EH (cell line): Measurements from ENCODE around the gene ARSJ.

Experiments used
- DNase-seq: peaks from one replicate; pipeline ENCODE4 v3.0.0-alpha.2; 2015; ENCODE audit warnings: low read depth

The ARSJ gene

DNA sequence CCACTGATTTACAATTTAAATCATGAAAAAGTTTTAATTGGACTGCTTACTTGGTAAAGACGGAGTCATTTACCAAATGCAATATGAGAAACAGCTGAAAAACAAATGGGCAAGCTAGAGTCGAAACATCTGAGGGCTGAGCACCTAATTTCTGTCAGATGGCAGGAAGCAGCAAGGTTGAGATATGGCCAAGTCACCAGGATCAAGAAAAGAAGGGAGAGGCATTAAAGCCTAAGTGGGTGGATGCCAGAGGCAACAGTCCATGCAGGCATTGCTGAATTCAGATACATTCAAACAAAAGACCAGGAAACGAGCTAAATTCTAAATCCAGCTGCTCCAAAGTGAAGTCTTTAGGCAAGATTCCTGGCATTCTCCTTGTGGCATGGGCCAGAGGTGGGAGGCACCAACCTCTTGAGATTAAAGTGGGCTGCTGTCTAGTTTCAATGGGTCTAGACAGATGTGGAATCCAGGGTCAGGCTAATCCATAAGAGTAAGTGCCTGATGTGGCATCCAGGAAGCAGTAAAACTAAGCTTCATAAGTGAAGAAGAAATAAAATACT, 8.0 kb upstream of the ARSJ start:
- no peak for DNase-seq

DNA sequence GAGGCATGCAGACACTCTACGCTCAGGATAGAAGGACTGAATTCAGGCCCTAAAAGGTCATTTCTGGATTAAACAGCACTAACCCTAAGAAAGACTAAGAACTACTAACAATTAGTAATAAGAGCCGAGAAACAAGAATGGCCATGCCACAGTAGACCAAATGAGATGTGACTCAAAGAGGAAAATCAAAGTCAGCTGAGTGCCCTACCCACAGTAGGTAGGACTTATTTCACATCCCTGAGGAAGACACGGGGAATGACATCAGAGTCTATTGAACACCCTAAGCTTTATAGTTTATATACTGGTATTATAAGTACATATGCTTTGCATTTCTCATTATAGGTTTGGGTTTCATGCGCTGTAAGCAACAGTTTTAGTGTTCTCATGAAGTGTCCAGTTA, 2.7 kb upstream of the ARSJ start:
- no peak for DNase-seq

- DNase-seq = no peak
Measured at GRCh38 chr4:113981591-113981990, 2.1 kb upstream of the ARSJ start.

DNA sequence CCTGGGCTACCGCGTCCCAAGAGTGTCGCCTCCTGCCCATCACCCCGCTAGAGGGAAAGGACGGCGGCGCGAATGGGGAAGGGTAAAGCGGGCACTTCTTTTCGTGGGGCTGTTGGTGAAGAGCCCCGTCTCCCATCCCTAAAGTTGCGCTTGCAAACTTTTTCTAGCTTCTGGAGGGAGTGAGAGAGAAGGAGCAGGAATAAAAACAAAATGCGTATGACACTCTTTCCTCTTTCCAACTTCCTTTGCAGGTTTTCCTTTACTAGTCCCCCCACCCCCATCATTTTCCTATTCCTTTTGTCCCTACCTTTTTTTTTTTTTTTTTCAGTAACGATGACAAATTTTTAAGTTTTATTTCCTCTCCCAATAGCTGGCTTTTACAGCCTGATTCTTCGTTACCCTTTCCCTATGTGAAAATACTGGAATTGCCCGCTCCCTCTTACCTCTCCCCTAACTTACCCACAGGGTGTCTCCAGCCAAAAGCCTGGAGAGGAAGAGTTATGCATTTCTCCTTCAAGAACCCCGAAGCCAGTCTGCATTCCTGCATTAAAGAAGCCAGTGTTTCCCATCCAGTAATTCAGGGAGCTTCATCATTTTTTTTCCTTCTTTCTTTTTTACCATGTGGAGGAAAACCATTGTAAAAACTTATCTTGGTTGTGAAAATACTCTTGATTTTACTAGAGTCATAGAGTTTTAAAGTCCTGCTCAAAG, 613 bp upstream of the ARSJ start:
- peak; percentile 73 for DNase-seq

- DNase-seq = peak; percentile 54
Measured at GRCh38 chr4:113978561-113979147, 793 bp downstream of the ARSJ start.

GRCh38 chr4:113978105-113978504, 1.3 kb downstream of the ARSJ start:
- no peak for DNase-seq

- DNase-seq = peak; percentile 51
Measured at GRCh38 chr4:113977526-113977855, 2.0 kb downstream of the ARSJ start.

GRCh38 chr4:113976741-113977525, 2.5 kb downstream of the ARSJ start:
- DNase-seq = peak; percentile 45

GRCh38 chr4:113975578-113975977, 3.9 kb downstream of the ARSJ start:
- DNase-seq = peak; percentile 39

DNA sequence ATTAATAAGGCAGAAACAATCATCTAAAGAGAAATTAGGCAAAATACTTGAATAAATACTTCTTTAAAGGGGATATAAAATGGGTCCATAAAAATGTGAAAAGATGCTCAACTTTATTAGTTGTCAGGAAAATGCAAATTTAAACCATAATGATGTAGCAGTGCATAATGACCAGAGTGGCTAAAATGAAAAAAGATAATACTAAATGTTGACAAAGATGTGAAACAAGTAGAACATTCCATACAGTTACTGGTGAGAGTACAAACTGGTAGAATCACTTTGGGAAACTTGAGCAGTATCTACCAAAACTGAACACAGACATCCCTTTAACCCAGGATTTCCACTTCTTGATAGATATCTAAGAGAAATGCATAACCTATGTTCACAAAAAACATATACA, 5.0 kb downstream of the ARSJ start:
- DNase-seq = no peak

GRCh38 chr4:113973345-113973744, 6.1 kb downstream of the ARSJ start:
- no peak for DNase-seq

DNA sequence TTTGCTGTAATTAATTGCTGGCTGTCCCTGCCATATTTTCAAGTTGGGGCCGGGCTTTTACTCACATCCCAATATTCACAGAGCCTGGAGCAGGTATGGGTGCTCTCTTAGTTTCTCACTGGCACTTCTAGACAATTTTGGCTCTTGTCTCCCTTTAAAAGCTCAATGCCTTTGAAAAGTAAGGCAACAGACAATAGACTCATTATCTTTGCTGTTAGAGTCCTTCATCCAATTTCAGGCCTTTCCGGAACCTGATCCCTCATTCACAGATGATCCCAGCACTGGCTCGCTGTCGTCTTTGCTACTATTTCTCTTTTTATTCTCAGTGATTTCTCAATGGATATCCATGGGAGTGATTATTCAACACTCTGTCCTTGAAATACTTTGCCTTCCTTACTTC, 6.7 kb downstream of the ARSJ start:
- DNase-seq = no peak

DNA sequence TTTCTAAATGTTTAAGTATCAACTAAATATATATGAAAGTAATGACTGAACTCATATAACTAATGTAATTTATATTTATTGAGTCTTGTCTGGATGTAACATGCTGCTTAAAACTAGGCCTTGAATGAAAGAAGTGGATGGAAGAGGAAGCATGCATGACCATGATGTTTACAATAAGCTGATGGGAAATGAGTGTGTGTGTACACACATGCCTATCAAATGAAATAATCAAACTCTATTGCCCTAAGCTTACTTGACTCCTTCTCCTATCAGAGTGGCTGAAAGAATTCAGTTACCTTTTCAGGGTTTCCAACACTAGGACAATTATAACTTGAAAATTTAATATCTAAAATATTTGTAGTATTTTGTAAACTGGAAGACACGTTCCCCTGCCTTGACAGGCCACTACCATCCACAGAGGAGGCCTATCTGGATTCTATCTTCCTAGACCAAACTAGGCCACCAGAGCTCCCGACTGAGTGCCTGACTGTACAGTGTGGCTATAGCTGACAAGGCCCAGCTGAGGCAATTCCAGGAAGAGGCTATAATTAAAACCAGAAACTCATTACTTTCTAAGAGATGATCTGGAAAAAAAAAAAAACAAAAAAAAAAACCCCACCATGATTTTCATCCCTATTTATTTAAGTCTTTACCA, 7.6 kb downstream of the ARSJ start:
- peak; percentile 78 for DNase-seq

DNA sequence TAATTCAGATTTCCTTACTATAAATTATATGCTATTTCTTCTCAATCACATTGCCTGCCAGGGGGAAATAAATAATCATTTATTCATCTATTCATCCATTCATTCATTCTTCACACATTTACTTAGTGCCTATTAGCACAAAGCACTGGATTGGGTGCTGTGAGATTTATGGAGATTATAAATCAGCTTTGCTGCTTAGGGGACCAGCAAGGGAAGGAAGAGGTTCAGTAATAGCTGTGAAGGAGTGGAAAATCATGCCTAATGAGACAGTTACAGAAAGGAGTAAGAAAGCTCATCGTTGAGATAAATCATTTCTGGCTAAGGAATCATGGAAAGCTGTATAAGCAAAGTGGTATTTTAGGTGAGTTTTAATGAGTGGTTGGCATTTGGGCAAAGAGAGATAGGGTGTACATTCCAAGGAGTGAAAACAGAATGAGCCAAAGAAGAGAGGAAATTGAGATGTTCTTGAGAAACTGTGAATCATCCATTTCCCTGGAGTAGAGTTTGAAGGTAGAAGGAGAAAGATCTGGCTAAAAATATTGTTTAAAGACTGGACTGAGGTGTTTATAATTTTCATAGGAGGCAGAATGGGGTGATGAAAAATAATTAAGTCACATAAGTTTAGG, 9.6 kb downstream of the ARSJ start:
- DNase-seq = peak; percentile 50

DNA sequence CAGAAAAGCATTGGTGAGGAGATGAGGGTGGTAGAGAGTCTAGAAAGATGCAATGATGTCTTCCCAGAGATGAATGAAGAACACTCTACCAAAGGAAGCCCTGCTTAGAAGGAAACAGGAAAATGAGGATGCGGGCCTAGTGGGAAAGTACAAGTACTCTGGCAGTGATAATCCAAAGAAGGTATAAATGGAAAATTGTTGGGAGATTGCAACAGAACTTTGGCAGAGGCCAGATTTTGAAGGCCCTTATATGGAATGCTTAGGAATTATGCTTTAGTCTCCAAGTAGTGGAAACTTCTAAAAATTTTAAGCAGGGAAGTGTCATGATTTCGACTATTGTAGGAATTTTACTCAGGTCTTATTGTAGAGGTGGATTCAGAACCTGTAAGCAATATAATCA, 11.0 kb downstream of the ARSJ start:
- DNase-seq = no peak

DNA sequence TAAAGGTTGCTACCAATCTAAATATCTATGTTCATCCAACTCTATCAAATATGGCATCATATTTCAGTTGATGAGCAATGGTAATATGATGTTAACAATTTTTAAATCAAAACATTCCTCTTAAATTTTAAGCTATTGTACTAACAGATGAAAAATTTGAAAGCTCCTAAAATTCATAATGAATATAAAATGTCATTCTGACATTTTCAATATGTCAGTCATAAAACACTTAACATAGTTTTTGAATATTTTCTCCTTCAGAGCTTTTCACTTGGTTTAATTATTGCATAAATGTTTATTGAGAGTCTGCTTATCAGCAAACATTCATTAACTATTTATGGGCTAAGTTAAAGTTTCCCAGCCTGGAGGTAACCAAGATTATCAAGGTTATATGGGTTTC, 11.8 kb downstream of the ARSJ start:
- no peak for DNase-seq

DNA sequence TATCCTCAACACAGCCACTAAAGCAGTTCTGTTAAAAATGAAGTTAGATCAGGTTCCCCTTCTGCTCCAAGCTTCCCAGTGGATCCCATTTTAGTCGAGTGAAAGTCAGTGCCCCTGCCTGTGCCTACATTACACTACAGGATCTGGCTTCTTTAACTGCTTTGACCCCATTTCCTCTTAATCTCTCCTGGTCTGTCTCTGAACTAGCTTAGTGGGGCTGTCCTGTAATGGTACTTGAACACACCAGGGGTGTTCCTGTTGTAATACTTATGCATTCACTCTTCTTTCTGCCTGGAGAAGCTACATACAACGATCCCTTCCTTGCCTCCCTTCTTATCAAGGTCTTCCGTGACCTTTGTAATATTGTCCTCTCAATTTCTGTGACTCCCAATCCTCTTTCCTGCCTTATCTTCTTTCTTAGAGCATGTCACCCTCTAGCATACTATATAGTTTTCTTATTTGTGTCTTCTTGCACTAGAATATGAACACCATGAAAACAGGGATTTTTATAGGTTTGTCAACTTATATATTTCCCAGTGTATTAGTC, 16.7 kb downstream of the ARSJ start:
- no peak for DNase-seq

DNA sequence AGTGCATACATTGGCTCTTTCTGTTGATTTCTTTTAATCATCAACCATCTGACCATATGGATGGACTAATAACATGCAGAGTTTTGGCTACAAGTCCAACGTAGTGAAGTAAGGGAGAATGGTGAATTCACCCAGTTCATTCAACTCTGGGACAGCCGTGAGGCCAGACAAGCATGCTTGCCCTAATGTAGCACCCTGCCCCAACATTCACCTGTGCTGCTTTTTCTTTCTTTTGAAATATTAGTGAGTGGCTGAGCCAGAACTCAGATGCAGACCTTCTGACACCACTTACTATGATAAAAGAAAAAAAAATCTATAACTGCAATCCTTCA, 17.5 kb downstream of the ARSJ start:
- no peak for DNase-seq

DNA sequence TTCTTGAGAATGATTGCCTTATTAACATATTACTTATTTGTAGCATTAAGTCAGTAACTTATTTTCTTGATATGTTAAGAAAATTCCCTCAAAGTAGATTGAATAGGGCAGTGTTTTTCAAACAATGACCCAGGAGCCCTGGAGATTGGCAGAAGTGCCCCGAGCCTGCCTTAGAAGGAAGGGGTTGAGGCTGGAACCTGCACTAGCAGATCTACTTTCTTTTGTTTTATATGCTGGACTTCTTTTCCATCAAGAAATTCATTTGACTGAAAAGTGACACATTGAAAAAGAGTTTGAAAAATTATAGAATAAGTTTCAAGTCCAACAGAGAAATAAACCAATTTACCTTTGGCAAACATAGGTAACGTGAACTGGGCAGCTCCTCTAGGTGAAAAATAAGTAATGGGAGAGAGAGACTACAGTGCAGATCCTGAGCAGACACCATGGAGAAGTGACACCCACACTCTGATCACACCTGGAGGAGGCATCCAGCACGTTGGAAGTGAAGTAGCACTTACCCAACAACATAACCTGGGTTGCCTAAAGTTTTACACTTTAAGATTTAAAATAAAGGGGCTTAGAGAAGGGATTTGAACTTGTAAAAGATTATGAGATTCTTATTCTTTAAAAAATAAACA, 18.6 kb downstream of the ARSJ start:
- DNase-seq = no peak

DNA sequence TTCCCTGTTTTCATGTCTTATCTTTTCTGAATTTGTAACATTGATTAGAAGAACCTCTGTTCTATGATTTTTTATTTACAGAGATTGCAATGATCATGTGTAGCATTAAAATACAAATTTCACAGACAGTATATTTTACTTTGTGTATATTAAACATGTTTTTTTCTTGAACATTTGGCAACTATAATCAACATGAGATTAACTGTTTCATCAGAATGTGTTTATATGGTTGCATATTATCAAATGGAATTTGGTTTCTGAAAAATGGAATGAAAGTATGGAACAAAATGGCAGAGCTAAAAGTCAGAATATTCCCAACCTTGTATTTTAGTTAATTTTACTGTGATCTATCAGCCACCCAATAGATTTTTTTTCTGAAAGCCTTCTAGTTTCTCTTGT, 19.9 kb downstream of the ARSJ start:
- DNase-seq = no peak

- DNase-seq = peak; percentile 98
Measured at GRCh38 chr4:113958766-113959538, 20.5 kb downstream of the ARSJ start.
